Skin of body (tissue), 2 donors: ENCODE data around the gene BCR. TPM values are rescaled to one million over a fixed set of nuclear protein-coding genes. Genes with fewer than 3 reads are reported as not detected.

ENCODE experiments used
- DNase-seq: peaks from one replicate; lab custom pipeline; 2025; lab: John Stamatoyannopoulos, UW
- total RNA-seq: library from RNA; depleted of rRNA; stranded (reverse); fragments of >200 nt; gene quantifications from one replicate; pipeline ENCODE4 v1.2.3, GENCODE V29; 2014

BCR gene
- total RNA-seq, 1 donor from 2014 or later, result 25.1 TPM

DNA sequence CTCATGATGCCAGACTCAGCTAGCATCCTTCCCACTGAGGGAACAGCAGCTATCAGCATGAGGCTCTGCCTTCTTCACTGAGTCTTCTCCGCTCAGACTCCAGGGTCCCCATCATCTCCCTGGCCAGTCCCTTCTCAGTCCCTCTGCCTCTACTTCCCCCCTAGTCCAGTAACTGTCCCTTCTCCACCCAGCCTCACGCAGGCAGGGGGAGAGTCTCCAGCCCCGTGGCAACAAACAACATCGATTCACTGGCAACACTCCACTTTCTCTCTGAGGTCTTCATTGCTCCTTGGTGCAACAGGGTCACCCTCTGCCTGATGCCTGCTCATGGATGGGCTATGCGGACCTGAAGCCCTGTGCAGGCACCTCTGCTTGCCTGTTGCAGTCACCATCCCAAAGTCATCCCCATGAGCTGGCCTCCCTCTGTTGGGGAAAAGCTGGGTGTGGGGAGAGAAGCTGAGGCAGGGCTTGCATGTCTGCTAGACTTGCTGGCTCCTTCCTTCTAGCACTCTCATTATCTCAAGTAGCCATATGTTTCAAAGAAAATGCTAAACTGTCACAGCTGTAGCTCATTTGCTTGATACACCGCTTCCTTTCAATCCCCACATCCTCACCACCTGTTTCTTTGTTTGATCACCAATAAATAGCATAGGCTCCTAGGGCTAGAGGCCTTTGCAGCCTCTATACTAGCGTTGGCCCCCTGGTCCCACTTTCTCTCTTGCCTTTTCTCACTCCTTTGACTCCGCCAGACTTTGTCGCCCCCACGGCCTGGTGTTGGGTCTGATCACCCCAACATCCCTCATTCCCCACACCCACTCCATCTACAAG is 4.3 kb upstream of the BCR start:
- no peak for DNase-seq

DNA sequence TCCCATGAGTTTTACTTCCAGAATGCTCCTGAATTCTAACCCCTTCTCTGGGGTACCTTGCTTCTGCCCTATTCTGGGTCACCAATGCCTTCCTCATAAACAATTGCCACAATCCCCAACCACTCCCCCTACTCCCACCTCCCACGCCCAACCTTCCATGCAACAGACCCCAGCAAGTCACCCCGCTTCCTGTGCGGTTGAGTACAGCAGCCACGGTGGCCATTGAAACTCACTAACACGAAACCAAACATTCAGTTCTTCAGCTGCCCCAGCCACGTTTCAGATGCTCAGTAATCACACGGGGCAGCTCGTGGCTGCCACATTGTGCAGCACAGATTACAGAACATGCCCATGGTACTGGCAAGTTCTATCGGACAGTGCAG is 3.7 kb upstream of the BCR start:
- DNase-seq, result no peak

- DNase-seq, result no peak
Observed at GRCh38 chr22:23177197-23177596, 3.1 kb upstream of the BCR start.

- DNase-seq, result no peak
Observed at GRCh38 chr22:23178512-23179254, 1.6 kb upstream of the BCR start.

DNA sequence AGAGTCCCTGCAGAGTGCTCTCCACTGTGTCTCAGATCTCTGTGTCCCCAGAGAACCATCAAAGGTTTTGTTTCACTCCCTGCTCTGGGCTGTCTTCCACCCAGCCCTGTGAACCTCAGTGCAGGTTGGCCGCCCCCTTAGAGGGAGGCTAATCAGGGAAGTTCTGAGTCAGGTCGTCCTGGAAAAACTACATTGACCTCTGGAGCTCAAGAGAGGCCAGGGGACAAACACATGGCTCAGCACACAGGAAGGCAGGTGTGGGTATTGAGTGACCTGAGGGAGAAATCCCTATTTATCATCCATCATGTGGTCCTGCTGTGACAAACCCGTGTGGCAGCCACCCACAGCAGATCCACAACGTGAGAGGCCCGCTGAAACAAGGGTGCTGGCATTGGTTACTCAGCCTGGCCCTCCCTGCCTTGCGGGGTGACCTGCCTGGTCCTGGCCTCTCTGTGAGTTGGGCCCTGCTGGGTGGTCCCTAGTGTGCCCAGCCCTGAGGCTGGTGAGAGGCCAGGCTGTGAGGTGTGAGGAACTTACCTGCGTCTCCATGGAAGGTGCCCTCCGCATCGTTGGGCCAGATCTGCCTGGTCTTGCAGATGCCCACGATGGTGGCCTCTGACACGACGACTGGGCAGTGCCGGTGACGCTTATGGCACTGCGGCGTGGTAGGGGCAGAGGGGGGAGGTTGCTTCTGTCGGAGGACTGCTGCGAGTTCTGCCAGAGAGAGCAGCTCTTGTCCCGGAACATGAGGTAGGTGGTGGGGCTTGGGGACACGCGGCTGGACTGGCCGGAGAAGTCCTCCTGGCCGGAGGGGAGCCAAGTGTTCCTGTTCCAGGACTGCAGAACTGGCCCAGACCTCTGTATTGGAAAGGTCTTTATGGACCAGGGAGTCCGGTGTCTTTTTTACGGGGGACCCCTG is 669 bp upstream of the BCR start:
- DNase-seq, result no peak

DNA sequence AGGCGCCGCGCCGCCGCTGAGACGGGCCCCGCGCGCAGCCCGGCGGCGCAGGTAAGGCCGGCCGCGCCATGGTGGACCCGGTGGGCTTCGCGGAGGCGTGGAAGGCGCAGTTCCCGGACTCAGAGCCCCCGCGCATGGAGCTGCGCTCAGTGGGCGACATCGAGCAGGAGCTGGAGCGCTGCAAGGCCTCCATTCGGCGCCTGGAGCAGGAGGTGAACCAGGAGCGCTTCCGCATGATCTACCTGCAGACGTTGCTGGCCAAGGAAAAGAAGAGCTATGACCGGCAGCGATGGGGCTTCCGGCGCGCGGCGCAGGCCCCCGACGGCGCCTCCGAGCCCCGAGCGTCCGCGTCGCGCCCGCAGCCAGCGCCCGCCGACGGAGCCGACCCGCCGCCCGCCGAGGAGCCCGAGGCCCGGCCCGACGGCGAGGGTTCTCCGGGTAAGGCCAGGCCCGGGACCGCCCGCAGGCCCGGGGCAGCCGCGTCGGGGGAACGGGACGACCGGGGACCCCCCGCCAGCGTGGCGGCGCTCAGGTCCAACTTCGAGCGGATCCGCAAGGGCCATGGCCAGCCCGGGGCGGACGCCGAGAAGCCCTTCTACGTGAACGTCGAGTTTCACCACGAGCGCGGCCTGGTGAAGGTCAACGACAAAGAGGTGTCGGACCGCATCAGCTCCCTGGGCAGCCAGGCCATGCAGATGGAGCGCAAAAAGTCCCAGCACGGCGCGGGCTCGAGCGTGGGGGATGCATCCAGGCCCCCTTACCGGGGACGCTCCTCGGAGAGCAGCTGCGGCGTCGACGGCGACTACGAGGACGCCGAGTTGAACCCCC is 798 bp downstream of the BCR start:
- no peak for DNase-seq

DNA sequence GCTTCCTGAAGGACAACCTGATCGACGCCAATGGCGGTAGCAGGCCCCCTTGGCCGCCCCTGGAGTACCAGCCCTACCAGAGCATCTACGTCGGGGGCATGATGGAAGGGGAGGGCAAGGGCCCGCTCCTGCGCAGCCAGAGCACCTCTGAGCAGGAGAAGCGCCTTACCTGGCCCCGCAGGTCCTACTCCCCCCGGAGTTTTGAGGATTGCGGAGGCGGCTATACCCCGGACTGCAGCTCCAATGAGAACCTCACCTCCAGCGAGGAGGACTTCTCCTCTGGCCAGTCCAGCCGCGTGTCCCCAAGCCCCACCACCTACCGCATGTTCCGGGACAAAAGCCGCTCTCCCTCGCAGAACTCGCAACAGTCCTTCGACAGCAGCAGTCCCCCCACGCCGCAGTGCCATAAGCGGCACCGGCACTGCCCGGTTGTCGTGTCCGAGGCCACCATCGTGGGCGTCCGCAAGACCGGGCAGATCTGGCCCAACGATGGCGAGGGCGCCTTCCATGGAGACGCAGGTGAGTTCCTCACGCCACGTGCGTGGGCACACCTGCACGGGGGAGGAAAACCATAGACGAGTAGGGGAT is 1.5 kb downstream of the BCR start:
- no peak for DNase-seq

- no peak for DNase-seq
Observed at GRCh38 chr22:23182309-23183060, 2.2 kb downstream of the BCR start.

DNA sequence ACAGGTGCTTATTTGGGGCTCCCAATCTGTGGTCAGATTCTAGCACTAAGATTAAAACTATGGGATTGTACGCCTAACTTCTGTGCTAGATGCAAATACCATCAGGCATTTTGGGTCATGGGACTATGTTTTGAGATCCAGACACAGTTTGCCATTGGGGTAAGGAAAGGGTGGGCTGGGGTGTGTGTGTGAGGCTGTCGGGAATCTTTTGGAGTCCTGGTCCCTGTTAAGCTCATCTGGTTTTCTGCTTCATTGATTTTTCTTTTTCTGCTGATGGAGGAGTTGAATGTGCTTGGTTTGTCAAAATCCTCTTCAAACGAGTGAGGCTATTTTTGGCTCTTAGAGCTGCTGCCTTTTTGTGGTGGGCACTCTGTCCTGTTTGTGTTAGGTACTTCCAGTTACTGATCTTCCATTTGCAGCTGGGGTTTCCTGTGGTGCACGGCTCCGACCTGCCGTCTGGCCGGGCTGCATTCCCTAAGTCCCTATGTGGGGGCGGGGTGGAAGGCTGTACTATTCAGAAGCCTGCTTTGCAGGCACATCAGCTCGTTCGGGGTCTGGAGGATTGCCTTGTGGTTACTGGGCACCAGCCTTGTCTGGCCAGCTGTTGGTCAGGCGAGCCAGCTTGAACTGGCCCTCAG is 2.9 kb downstream of the BCR start:
- no peak for DNase-seq

DNA sequence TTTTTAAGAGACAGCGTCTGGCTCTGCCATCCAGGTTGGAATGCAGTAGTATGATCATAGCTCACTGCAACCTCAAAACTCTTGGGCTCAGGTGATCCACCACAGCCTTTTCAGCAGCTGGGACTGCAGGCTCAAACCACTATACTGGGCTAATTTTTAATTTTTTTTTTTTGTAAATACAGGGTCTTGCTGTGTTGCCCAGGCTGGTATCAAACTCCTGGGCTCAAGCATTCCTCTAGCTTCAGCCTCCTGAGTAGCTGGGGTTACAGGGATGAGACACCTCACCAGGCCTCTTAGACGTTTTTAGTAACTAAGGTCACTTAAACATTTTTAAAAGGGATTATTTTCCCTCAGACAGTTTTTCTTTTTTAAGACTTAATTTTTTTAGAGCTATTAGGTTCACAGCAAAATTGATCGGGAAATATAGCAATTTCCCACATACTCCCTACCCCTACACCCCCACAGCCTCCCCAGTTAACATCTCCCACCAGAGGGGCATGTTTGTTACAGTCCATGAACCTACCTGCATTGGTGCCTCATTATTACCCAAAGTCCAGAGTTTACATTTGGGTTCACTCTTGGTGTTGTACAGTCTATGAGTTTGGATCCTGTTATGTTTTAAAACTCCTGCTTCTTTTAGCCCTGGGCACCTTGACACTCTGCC is 3.9 kb downstream of the BCR start:
- DNase-seq, result no peak

GRCh38 chr22:23184764-23185113 is 4.4 kb downstream of the BCR start:
- DNase-seq, result no peak

GRCh38 chr22:23187211-23187610 is 6.9 kb downstream of the BCR start:
- DNase-seq, result no peak

GRCh38 chr22:23187871-23188700 is 7.8 kb downstream of the BCR start:
- no peak for DNase-seq

DNA sequence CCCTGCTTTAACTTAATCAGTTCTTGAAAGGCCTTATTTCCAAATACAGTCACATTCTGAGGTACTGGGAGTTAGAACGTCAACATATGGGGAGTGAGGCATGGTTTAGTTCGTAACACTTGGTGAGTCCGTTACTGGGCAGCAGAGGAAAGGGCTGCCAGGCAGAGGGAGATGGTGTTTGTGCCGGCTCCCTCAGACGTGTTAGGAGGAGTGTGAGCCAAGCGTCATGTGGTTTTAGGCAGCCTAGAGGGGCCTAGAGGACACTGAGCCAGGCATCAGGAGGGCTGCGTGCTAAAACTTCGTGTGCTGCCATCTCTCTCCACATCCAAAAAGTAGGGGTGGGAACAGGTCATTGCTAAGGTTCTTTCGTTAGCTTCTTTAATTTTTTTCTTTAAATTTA is 10.2 kb downstream of the BCR start:
- DNase-seq, result no peak

DNA sequence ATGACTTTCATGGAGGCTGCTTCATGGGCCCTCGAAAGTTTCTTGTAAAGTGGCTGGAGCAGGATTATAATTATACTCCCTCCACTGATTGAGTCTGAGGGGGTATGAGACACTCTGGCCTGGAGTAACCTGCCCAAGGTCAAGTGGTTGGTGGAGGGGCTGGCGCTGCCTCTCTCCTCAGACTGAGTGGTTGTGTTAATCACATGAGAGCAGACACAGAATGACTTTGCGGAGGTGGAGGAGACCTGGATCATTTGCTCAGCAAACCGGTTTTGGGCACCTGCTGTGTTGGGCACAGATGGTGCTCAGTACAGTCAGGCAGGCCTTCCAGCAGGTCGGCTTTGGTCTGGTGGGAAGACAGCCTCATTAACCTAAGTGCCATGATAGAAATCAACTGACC is 11.8 kb downstream of the BCR start:
- DNase-seq, result no peak

DNA sequence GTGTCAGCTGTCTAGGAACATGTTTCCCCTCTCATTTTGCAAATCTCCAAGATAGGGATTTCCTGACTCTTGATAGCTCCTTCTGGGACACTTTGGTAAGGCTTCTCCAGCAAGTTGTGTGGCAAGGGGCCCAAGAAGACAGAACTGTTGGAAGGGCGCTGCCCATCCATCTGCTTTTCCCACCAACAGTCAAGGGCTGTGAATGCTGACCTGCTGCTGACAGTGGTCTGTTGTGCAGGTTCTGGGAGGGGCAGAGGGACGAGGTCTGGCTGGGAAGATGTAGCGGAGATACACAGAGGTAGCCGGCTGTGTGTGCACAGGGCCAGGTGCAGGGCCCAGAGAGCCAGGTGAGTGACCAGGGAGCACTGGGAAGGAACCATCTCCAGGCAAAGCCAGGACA is 12.2 kb downstream of the BCR start:
- DNase-seq, result no peak

GRCh38 chr22:23193196-23193827 is 13.0 kb downstream of the BCR start:
- DNase-seq, result no peak

DNA sequence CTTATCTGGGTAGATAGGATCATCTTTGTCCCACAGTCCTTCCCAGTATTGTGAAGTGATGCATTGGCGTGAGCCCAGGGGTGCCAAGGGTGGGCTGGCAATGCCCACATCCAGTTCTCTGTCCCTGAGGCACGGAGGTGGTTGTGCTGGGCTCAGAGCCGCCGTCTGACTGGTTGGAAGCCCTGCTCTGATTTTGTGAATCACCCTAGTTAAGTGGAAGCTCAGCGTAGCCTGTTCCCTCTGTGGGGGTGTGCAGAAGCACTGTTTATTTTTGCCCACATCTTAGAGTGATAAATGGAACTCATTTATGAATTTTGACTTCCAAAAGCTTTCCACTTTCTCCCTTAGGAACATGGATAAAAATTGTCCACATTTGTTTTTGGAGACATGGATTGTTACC is 13.6 kb downstream of the BCR start:
- DNase-seq, result no peak
